Activated CD4-positive, CD25-positive, alpha-beta regulatory T cell (primary cell): ENCODE measurements around the gene MOB3C.
"Not testable (repeated sequence)": the region's sequence is repeated elsewhere in the genome, so short reads cannot be mapped to it uniquely, and the experiment has no call there.

Experiments used
- DNase-seq, 4 experiments: peaks; one replicate each; lab custom pipeline; 2025; lab: John Stamatoyannopoulos, UW

The MOB3C gene

GRCh38 chr1:46616277-46617107 is at the start of gene MOB3C:
Gene MOB3C (minus strand): TSS chr1:46616811. CDS start chr1:46613321, 3,490 bp downstream.
- peak; percentile 16 to 46 (median 34) for DNase-seq

DNA sequence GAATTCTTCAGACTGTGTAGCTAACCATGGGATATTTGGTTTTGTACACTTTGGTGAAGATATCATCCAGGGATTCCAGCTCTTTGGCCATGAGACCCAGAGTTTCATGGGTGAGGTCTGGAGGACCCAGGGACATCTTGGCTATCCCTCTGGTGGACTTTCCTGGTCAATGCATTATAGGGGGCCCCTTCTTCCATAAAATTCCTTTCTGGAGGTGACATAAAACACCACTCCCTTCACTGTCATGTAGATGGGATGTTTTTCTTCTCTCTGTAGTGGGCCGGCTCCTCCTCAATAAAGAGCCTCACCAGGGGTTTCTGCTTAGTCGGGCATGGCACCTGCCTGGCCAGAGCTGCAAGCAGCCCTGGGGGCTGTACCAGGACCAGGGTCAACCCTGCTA is 49.4 kb upstream of the MOB3C start:
- no peak for DNase-seq

DNA sequence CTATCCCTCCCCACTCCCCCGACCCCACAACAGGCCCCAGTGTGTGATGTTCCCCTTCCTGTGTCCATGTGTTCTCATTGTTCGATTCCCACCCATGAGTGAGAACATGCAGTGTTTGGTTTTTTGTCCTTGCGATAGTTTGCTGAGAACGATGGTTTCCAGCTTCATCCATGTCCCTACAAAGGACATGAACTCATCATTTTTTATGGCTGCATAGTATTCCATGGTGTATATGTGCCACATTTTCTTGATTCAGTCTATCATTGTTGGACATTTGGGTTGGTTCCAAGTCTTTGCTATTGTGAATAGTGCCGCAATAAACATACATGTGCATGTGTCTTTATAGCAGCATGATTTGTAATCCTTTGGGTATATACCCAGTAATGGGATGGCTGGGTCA is 46.3 kb upstream of the MOB3C start:
- not testable (repeated sequence) for DNase-seq

DNA sequence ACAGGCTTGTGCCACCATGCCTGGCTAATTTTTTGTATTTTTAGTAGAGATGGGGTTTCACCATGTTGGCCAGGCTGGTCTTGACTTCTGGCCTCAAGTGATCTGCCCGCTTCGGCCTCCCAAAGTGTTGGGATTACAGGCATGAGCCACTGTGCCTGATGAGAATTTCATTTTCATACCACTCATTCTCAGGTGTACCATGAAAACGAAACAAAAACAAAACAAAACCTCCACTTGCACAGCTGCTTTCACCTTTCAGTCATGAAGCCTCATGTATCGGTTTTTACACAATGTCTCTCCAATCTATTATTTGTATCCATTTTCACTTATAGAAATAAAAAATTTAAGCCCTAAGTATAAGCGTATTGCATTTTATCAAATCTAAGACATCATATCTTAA is 43.5 kb upstream of the MOB3C start:
- not testable (repeated sequence) for DNase-seq

DNA sequence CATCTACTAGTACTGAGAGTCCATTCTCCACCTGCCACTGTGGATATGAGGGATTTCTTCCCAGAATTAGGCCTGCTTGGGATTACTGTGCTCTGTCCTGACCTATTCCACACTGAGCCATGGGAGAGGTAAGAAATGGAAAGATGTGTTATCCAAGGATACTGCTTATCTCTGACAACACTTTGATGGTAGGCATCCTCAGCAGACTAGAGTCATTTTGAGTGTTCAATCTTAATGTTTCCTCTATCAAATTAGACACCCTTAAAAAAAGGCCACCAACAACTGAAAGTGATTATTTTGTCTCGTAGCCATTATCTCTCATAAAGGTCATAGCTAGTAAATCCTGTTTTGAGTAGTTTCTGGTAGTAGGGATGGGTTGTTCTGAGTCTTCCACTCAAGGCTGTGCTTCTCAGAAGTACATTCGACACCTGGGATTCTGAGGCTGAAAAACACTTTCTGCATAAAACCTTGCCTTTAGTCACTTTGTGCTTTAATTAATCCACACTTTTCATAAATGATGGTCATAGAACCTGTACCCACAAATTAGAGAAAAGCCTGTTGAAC is 42.8 kb upstream of the MOB3C start:
- DNase-seq, result no peak

GRCh38 chr1:46657775-46658174 is 41.2 kb upstream of the MOB3C start:
- no peak for DNase-seq

DNA sequence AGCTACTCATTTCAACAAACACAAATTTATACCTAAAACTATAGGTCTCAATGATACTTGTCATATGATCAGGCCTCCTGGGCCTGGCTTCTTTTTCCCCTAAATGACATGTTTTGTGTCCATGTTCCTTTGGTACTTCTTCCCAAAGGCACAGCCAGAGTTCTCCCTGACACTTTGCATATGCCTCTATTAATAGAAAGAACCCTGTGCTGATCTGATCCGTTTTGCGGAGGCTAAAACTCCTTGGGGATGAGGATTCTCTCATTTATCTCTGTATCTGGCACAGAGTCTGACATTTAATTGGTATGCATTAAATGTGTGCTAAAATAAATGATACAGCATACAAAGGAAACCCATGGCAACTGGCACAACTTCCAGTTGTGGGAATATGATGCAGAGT is 40.0 kb upstream of the MOB3C start:
- no peak for DNase-seq

DNA sequence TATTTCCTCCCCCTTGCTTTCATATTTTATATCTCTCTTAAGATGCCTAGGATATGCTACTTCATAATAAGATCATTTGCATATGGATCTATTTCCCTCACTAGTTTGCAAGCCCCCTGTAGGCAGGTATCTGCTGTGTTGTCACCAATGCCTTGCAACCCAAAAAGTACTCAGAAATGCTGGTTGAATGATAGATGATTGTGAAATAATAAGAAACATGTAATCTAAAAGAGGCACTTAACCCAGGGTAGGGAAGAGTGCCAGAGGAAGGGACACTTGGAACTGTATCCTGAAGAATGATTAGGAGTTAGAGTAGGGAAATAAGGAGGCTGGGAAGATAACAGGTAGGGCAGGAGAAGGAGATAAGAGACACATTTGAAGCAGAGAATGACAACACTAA is 39.2 kb upstream of the MOB3C start:
- DNase-seq, result no peak

DNA sequence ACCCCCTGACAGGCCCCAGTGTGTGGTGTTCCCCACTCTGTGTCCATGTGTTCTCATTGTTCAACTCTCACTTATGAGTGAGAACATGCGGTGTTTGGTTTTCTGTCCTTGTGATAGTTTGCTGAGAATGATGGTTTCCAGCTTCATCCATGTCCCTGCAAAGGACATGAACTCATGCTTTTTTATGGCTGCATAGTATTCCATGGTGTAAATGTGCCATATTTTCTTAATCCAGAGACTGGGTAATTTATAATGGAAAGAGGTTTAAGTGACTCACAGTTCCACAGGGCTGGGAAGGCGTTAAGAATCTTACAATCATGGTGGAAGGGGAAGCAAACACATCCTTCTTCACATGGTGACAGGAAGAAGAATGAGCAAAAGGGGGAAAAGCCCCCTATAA is 38.1 kb upstream of the MOB3C start:
- DNase-seq, result not testable (repeated sequence)

GRCh38 chr1:46654012-46654411 is 37.4 kb upstream of the MOB3C start:
- no peak for DNase-seq

- DNase-seq, result no peak
These were observed 36.9 kb upstream of the MOB3C start for GRCh38 chr1:46653405-46653958.

DNA sequence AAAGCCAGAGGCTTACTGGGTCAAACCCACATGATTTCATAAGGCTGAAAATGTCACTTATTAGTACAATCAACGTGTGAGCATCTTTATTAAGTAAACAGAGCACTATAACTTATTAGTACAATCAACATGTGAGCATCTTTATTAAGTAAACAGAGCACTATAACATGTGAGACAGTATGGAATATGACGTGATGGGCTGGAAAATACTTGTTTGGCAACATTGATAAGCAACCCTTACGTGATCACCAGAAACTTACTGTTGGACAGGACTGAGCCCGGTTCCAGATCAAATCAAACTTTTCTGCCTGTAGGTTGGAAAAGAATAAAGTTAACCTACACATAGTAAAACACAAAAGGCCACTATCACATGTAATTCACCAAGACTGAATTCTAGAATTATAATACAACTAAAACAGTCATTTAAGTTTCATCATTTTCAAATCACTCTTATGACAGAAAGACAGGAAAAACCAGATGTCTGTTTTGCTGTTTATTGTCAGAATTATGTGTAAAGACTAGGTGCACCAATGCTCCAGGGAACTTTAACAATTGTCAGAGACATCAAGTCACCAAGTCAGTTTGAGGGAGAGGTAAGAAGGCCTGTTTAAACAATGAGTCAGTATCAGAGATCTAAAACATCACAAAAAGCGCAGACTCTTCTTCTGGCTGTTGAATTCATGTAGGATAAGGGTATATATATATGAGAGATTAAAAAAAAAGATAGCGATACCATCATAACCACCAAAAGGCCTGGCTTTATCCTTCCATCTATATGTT is 35.9 kb upstream of the MOB3C start:
- no peak for DNase-seq

DNA sequence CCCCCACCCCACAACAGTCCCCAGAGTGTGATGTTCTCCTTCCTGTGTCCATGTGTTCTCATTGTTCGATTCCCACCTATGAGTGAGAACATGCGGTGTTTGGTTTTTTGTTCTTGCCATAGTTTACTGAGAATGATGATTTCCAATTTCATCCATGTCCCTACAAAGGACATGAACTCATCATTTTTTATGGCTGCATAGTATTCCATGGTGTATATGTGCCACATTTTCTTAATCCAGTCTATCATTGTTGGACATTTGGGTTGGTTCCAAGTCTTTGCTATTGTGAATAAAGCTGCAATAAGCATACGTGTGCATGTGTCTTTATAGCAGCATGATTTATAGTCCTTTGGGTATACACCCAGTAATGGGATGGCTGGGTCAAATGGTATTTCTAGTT is 34.5 kb upstream of the MOB3C start:
- not testable (repeated sequence) for DNase-seq

DNA sequence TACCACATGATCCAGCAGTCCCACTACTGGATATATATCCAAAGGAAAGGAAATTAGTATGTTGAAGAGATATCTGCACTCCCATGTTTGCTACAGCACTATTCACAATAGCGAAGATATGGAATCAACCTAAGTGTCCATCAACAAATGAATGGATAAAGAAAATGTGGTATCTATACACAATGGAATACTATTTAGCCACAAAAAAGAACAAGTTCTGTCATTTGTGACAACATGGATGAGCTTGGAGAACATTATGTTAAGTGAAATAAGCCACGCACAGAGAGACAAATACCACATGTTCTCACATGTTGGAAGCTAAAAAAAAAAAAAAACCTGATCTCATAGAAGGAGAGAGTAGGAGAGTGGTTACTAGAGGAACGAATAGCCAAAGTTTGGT is 33.9 kb upstream of the MOB3C start:
- DNase-seq, result no peak

DNA sequence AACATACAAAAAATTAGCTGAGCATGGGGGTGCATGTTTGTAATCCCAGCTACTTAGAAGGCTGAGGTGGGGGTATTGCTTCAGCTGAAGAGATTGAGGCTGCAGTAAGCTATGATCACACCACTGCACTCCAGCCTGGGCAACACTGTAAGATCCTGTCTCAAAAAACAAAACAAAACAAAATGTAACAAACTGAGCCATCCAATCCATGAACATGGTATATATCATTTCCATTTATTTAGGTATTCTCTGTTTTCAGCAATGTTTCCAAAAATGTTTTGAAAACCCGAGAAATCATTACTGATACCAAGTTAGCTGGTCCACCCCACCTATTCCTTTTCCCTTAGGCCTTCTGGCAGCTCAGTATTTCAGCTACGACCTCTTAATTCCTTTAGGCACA is 33.2 kb upstream of the MOB3C start:
- DNase-seq, result no peak

GRCh38 chr1:46647611-46648010 is 31.0 kb upstream of the MOB3C start:
- DNase-seq, result no peak

- DNase-seq, result no peak
These were observed 30.2 kb upstream of the MOB3C start for GRCh38 chr1:46646844-46647243.

- DNase-seq, result no peak
These were observed 29.7 kb upstream of the MOB3C start for GRCh38 chr1:46646331-46646730.

- DNase-seq, result no peak
These were observed 29.2 kb upstream of the MOB3C start for GRCh38 chr1:46645815-46646214.

GRCh38 chr1:46643368-46643775 is 26.8 kb upstream of the MOB3C start:
- no peak for DNase-seq

DNA sequence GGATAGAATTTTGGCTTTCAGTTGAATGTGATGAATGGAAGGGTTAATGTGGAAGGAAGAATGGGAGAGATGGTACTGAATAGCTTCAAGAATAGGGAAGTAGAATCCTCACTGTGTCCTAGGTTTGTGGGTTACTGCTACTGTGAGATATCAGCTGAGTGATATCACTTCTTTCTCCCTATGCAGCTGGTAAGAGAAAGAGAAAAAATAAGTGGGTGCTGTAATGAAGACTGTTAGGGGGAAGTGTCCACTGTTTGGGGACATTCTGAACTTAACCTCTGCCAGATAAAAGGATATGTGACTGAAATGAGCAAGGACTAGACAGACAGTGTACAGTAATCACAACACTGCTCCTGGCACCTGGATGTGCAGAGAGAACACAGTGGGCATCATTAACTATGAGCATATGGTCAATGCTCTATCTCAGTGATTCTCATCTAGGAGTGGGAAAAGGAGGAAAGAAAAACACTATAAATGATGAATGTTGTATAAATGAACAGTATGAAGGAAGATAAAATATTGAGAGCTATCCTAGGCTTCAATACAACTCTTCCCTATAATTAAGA is 25.6 kb upstream of the MOB3C start:
- DNase-seq, result no peak

GRCh38 chr1:46639547-46639946 is 22.9 kb upstream of the MOB3C start:
- no peak for DNase-seq
